PC-9 (cell line): ENCODE data around the gene VCX.
"Not testable (repeated sequence)": the region's sequence is repeated elsewhere in the genome, so short reads cannot be mapped to it uniquely, and the experiment has no call there.

ENCODE experiments used
- EZH2 ChIP-seq: fragments of 200-600 bp; sonication (generic); IDR thresholded peaks from 2 replicates; pipeline ENCODE4 v1.8.0; 2017; ENCODE audit warnings: antibody characterized with exemption, low read depth
- TF ChIP-seq, protein P1 (sequence below): fragments of 200-600 bp; sonication (generic); conservative IDR thresholded peaks from 2 replicates; pipeline ENCODE4 v1.6.1; 2017; ENCODE audit warnings: mixed run types, antibody characterized with exemption, mild to moderate bottlenecking, moderate library complexity

DNA sequence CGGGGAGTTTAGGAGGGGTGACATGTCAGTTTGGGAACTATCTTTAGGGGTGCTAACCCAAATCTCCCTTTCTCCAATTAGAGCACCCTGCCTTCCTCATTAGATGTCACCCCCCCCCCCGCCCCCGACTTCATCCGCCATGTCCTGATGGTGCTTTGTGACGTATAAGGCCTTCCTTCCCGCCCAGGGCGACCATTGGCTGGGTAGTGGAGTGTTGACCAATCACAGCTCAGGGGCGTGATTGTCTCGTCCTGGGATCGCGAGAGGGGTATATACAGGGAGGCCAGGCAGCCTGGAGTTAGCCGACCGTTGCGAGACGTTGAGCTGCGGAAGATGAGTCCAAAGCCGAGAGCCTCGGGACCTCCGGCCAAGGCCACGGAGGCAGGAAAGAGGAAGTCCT lies at the start of gene VCX:
- TF ChIP-seq, protein P1, sequence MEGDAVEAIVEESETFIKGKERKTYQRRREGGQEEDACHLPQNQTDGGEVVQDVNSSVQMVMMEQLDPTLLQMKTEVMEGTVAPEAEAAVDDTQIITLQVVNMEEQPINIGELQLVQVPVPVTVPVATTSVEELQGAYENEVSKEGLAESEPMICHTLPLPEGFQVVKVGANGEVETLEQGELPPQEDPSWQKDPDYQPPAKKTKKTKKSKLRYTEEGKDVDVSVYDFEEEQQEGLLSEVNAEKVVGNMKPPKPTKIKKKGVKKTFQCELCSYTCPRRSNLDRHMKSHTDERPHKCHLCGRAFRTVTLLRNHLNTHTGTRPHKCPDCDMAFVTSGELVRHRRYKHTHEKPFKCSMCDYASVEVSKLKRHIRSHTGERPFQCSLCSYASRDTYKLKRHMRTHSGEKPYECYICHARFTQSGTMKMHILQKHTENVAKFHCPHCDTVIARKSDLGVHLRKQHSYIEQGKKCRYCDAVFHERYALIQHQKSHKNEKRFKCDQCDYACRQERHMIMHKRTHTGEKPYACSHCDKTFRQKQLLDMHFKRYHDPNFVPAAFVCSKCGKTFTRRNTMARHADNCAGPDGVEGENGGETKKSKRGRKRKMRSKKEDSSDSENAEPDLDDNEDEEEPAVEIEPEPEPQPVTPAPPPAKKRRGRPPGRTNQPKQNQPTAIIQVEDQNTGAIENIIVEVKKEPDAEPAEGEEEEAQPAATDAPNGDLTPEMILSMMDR = not testable (repeated sequence)
- TF ChIP-seq EZH2 = not testable (repeated sequence)
